Amygdala (tissue), 56 donors: ENCODE results near the gene AJAP1.
A peak's percentile ranks its signal among the peaks of the same experiment; 100 is the strongest.

ENCODE experiments used
- DNase-seq, 56 donors: peaks; one replicate each; lab custom pipeline; 2025; lab: John Stamatoyannopoulos, UW

Gene AJAP1

DNA sequence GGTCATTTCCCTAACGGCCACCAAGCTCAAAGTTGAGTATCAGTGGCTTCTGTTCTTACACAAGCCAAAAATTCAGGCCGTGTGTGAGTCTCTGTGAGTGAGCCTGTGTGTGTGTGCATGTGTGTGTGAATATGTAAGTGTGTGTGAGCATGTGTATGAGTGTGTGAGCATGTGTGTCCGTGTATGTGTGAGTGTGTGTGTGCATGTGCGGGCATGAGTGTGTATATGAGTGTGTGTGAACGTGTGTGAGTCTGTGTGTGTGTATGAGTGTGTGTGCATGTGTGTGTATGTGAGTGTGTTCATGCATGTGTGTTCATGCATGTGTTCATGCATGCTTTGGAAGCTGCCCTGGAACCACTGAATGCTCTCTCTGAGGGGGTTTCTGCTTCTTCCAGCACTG, 105.7 kb downstream of the AJAP1 start:
- no peak for DNase-seq

DNA sequence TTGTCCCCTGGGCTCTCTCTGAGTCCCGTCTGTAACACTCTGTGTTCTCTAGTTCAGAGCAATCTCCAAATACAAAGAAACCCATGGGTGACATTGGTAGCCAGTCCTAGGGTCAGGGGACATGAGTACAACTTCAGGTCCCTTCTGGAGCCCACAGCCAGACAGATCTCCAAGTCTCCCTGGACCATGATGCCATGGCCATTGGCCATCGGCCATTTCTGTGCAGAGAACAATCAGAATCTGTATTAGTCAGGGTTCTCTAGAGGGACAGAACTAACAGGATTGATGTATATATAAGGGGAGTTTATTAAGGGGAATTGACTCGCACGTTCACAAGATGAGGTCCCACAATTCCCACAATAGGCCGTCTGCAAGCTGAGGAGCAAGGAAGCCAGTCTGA, 106.9 kb downstream of the AJAP1 start:
- DNase-seq: peak in 7 of 56 donors; percentile 1 to 22 (median 13)

DNA sequence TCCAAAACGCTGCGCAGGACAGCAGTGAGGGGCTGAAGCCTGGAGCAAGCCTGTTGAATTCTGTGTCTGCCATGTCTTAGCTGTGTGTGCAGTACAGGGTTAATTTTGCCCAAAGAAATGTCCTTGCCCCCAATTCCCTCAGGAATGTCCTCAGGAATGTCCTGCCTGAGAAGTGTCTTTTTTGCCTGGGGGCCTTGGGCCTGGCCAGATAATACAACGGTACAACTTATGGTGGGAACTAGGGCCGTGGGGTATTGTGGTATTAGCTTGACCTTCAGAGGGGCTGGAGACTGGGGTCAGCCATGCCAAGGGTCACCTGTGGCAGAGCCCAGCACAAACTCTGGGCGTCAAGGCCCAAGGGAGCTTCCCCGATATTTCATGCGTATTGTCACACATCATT, 107.7 kb downstream of the AJAP1 start:
- DNase-seq: no peak

DNA sequence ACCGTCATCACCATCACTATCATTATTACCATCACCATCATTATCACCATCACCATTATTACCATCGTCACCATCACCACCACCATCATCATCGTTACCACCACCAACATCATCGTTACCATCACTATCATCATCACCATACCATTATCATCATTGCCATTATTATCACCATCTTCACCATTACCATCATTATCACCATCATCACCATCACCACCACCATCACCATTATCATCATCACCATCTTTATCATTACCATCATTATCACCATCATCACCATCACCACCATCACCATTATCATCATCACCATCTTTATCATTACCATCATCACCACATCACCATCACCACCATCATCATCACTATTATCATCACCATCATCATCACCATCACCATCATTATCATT, 112.9 kb downstream of the AJAP1 start:
- no peak for DNase-seq

DNA sequence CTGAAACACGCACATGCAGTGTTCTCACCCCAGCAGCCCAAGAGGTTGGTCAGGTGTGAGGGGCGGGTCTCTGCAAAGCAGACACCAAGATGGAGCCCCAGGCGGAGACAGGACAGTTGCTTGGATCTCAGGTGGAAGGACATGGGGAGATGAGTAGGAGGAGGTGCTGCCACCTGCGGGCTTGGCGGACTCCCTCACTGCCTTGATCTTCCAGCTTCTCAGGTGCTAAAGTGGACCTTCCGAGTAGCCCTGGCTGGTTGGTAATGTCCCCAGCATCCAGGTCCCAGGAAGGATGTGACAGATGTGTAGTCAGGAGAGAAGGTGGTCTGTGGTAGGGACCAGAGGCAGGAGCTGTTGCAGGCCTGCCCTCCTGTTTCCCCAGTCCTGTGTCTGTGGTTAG, 114.1 kb downstream of the AJAP1 start:
- no peak for DNase-seq

DNA sequence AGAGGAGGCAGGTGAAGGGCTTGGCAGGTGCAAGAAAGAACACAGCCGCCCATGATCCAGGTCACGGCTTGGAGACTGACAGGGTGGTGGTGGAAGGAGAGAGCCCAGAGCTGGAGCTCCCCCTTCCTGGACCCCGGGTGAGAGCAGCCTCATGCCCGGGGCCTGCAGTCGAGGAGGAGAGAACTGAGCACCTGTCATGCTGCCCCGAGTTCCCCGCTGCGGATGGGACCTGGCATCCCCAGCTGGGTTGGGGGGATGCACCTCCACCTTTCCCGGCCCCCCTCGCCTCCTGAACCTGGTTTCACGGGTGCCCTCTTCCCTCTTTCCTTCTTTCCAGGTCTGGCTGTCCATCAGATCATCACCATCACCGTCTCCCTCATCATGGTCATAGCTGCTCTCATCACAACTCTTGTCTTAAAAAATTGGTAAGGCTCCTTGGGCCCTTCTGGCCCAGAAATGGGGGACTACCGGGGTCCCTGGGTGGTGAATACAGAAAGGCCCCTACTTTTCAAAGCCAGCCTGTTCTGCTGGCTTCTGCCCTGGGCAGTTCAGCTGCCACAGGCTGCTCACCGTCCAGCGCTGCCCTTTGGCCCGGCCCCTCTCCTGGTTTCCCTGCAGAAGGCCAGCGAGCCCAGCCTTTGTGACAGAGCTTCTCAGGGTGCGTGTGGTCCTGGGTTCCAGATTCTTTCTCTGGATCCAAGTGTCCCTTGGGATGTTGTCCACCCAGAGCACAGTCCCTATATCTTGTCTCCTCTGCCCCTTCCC, 115.3 kb downstream of the AJAP1 start:
- no peak for DNase-seq

DNA sequence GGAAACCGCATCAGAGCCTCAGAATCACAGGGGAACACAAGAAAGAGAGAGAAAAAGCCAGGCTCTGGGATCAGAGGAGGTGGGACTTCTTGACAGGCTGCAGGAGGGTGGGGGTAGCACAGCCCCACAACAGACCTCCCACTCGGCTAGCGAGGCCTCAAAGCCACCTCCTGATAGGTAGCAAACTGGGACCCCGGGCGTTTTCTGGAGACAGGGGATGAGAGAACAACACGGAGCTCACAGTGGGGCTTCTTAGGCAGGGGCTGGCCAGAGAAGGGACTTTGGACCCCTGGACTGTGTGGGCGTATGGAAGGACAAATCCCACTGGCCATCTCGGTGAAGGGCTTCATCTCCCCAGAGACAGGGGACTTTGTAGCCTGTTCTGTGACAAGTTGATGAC, 116.3 kb downstream of the AJAP1 start:
- DNase-seq: no peak

DNA sequence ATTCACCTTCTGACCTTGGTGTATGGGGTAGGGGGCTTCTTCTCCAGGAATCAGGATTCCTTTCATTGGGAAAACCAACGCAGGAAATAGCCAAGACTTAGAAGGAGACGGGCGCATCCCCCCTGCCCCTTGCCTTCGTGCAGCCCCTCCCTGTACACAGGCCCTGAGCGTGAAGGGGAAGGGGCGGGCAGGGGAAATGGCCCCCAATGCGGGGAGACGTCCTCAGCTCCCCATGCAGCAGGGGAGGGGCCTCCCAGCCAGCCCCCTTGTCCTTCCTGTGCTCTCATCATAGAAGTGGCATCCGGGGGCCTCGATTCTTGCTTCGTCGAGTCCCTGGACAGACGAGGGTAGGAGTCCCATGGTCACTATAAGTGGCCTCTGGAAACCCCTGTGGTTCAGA, 116.9 kb downstream of the AJAP1 start:
- no peak for DNase-seq

DNA sequence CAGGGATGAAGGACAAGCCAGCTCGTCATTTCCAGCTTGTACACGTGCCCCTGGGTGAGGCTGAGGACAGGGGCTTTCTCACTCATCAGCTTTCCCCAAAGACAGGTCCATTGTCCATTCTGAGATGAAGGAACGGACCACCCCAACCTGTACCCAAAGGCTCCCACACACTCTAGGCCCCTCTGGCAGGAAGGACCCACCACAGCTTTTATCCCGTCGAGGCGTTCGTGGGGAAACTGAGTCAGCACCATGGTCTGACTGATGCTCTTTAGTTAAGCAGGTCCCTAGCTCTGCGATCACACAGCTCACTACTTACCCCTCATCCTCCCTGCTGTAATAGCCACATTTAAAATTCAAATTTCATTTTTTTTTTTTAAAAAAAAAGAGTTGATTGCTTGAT, 117.3 kb downstream of the AJAP1 start:
- no peak for DNase-seq

DNA sequence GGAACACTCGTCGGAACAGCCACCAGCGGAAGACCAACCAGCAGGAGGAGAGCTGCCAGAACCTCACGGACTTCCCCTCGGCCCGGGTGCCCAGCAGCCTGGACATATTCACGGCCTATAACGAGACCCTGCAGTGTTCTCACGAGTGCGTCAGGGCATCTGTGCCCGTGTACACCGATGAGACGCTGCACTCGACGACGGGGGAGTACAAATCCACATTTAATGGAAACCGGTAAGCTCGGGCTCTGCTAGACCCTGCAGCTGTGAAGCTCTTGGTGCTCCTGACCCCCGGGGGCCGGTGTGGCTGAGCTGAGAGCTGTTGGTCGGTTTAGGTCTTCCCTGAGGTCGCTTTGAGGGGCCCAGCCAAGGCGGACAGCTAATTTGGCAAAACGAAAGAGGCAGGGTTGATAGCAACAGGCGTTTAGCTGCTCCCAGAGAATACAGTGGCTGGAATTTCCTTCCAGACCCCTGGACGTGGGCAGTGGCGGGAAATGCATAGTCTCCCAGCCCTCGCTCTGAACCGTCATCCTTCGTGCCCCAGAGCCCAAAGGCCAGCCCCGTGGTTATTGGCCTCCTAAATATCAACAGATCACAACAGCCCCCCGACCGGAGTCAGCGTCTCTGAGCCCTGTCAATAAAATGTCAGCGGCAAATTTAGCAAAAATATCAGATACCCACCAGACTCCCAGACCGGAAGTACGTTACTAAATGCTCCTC, 118.0 kb downstream of the AJAP1 start:
- DNase-seq: no peak

DNA sequence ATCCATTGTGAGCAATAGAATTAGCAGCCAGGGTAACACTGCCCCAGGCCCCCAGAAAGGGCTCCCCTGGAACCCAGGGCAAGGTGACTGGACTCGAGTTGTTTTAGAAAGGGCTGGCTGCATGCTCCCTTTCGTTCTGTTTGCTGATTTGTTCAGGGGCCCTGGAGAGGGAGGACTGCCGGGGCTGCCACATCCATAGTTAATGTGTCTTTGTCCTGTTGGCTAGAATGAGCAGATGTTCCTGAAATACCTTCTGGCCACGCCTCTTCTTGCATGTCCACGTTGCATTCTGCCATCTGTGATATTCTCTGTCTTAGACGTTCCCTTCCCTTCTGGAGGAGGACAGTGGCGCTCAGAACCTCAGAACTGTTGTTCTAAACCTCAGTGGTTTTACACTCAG, 118.8 kb downstream of the AJAP1 start:
- no peak for DNase-seq

DNA sequence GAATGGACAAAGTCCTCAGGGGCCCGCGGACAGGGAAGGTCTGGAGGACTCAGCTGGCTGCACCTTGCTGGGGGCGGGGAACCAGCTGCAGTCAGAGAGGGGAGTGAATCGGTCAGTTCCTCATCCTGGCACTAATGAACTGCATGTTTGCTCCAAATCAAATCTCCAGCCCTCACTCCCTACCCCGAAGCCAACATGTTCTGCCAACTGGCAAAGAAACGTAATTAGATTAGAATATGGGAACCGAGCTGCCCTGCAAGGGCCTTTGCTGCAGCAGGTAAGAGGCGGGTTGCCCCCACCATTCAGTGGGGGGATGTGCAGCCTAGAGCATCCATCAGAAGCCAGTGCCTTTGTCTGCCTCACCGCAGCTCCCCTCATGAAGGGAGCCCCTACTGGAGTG, 121.1 kb downstream of the AJAP1 start:
- DNase-seq: no peak

DNA sequence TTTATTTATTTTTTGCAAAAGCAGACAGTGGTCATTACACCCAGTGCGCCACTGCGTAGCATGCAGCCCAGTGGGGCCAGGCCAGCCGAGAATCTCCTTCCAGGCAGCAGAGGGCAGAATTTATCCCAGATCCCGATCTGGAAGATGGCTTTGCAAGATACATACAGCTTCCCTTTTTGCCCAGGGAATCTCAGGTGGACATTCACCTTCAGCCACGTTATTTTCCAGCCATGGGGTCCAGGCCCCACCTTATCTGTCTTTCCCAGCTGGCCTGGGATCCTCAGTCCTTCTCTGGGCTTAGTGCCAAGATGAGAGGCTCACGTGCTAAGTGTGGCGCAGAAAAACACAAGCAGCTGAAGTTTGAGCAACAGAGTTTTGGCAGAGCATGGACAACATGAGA, 123.6 kb downstream of the AJAP1 start:
- DNase-seq: peak in 34 of 56 donors; percentile 1 to 63 (median 27)

DNA sequence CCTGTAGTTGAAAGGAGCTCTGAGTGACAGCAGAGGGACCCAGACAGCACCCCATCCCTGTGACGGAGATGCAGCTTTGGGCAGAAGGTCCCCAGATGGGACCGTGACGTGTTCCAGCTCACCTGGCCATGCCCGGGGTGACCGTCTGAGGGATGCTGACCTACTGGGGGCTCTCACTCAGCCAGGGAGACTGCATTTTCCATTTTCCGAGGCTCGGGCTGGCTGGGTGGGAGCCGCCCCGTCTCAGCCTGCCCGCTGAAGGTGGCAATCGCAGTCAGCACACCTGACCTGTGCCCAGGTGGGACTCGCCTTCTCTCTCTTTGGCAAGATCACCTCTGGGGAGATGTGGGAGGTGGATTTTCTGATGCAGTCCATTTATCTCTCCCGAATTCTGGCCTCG, 127.2 kb downstream of the AJAP1 start:
- no peak for DNase-seq

DNA sequence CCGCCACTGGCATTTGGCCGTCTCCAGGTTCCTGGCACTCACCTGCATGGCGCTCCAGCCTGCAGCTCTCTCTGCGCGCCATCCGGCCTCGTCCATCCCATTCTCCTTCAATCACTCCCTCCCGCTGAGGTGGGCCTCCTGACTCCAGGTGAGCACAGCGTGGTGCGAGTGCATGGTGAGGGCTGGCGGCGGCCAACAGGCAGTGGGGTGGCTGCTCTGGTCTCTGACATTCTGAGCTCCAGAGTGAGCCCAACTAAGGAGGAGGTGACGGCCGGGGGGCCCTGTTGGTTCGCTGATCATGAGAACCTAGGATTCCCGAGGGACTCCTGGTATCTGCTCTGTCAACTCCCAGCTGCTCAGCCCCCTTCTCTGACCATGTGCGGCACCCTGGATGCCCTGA, 130.4 kb downstream of the AJAP1 start:
- DNase-seq: no peak

DNA sequence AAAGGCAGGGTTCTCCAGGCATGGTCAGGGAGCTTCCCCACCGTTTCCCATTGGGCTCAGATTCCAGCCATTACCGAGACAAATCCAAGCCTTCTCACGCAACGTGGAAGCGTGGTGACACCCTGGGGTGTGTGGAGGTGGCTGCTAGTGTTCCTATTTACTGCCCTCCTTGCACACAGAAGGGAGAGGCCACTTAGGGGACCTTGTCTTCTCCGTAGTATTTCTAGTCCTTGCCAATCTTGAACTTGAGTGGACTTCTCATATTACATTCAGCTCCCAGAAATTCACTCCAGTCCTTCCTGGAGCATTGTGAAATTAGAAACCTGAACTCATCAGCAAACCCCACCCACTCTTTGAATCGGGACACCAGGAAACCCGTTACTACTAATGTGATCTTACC, 131.6 kb downstream of the AJAP1 start:
- DNase-seq: no peak

DNA sequence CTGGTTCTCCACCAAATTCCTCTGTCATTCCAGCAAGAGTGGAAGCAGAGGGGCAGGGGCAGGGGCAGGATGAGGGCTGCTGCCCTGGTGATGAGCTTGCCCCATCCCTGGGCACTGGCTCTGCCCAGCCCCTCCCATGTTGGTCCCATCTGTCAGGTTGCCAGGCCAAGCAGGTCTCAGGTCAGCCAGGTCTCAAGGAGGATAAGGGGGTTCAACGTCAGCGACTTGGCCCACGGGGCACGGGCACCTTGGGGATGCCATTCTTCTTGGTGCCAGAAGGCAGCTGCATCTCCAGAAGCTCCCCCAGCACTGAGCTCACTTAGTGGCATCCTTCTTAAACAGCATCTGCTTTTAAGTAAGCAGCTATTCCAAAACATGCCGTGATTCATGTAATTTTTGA, 133.1 kb downstream of the AJAP1 start:
- DNase-seq: no peak

DNA sequence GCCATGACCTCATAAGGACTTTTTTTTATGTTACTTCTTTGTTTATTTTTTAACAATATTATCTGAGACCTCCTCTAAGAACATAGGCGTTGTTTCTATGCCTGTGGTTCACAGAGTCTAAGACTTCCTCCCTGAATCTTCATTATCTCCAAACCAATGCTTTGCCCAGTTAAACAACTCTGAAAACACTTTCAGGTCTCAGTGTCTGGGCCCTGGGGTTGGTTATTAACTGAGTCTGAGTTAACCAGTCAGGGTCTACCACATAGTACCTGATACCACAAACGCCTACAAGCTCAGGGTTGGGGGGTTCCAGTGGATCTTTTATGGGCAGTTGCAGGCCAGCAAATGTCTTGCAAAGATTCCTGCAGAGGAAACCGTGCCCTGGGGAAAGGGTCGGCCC, 138.2 kb downstream of the AJAP1 start:
- no peak for DNase-seq

DNA sequence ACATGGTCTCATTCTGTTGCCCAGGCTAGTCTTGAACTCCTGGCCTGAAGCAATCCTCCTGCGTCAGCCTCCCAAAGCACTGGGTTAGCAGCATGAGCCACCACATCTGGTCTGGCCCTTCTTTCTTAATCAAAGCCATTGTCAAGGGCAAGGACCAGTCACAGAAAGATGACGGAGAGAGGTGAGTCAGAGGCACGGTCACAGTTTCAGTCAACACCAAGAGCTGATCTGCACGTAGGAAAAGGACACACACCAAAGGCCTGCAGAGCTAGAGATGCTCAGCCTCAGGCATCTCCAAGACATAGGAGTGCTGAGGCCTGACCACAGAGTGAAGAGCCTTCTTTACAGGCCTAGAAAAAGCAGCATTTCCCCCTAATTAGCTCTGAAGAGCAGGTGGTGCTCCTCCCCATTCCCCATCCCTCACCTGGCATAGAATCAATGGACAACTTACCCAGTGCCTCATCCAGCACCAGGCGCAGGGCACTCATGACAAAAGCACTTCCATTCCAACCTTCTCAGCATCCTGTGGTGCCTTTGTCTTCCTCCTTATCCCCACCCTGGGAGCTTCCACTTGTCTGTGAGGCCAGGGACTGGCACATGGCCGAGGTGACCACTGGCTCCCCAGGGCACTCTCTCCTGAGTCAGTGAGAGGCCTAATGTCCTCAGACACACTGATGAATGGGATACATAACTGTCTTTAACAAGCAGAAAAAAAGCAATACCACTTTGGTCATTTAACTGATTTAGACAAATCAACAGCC, 139.8 kb downstream of the AJAP1 start:
- DNase-seq: no peak

DNA sequence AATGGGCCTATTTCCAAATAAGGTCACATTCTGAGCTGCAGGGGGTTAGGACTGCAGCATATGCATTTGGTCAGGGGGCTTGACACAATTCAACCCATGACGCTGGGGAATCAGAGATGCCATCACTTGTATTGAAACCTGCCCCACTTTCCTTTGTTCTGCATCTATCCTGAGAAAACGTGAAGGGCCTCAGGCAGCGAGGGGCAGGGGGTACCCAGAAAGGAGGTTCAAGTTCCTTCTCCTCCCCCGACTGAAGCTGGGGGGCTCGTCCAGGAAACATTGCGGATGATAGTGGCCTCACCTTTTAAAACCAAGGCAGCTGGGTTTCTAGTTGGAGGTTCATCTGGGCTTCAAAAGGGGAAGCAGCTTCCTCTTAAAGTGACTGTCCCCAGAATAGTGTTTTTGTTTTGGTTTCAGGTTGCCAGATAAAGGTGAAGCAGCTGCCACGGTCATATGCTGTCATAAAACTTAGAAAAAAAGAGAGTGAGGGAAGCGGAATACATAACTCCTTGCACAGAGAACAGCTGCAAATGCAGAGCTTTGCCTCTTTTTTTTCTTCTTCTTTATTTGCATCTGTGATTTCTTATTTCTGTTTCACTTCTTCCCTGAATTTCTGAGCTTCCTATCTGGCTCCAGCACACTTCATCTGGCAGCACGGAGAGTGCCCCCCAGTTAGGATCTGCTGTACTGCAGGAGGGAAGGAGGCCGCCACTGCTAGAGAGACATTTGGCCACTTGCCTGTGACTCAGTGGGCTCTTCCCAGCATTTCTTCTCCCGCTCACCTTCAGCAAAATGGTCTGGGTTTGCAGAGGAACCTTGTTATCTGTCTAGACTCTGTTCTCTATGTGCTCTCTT, 142.0 kb downstream of the AJAP1 start:
- DNase-seq: no peak

DNA sequence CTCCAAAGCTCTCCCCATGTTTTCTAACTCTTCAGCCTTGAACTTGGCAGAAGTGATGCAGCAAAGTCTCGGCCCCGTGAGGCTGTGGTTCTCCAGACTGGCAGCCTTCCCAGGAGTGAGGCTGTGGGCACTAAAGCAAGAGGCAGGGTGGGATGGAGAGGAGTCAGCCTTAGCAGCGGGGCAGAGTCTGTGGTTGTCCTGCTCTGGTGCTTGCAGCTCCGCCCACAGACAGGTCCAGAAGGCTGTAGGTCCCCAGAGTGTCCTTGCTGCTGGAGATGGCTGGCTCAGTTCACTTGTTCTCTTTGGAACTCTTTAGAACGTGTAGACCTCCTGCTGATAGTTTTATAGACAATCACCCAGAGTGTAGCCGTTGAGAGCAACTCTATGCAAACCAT, 142.6 kb downstream of the AJAP1 start:
- no peak for DNase-seq
